ENCODE measurements around the gene CAMTA1.

The CAMTA1 gene

GRCh38 chr1:7476861-7477547, 691.8 kb downstream of the CAMTA1 start:
- no peak for DNase-seq
- TF ChIP-seq POLR2A (IDR thresholded peaks at IDR 0.05; ENCODE audit: low read length) = no peak
- TF ChIP-seq GATA1 (IDR thresholded peaks at IDR 0.05; ENCODE audit: low read depth, low read length) = no peak

- DNase-seq = no peak
Measured at GRCh38 chr1:7477593-7477992, 692.3 kb downstream of the CAMTA1 start.

GRCh38 chr1:7478142-7478790, 693.0 kb downstream of the CAMTA1 start:
- no peak for DNase-seq
- TF ChIP-seq POLR2A (IDR thresholded peaks at IDR 0.05; ENCODE audit: low read length) = no peak
- TF ChIP-seq GATA1 (IDR thresholded peaks at IDR 0.05; ENCODE audit: low read depth, low read length) = no peak

More at GRCh38 chr1:7477593-7477992, 692.3 kb downstream of the CAMTA1 start:
- no peak for TF ChIP-seq GATA1 (IDR thresholded peaks at IDR 0.05; ENCODE audit: low read depth, low read length)
- no peak for TF ChIP-seq POLR2A (IDR thresholded peaks at IDR 0.05; ENCODE audit: low read length)

GRCh38 chr1:7478809-7479499, 693.7 kb downstream of the CAMTA1 start:
- DNase-seq = no peak
- TF ChIP-seq GATA1 (IDR thresholded peaks at IDR 0.05; ENCODE audit: low read depth, low read length) (no peak), POLR2A (IDR thresholded peaks at IDR 0.05; ENCODE audit: low read length) (no peak)

GRCh38 chr1:7479571-7479970, 694.3 kb downstream of the CAMTA1 start:
- no peak for TF ChIP-seq GATA1 (IDR thresholded peaks at IDR 0.05; ENCODE audit: low read depth, low read length)
- TF ChIP-seq POLR2A (IDR thresholded peaks at IDR 0.05; ENCODE audit: low read length) = no peak
- DNase-seq = no peak

- TF ChIP-seq POLR2A (IDR thresholded peaks at IDR 0.05; ENCODE audit: low read length) (no peak), GATA1 (IDR thresholded peaks at IDR 0.05; ENCODE audit: low read depth, low read length) (no peak)
- DNase-seq = no peak
Measured at GRCh38 chr1:7481194-7481593, 695.9 kb downstream of the CAMTA1 start.

- TF ChIP-seq POLR2A (IDR thresholded peaks at IDR 0.05; ENCODE audit: low read length) (no peak), GATA1 (IDR thresholded peaks at IDR 0.05; ENCODE audit: low read depth, low read length) (no peak)
- DNase-seq = no peak
Measured at GRCh38 chr1:7482077-7482476, 696.8 kb downstream of the CAMTA1 start.

GRCh38 chr1:7482772-7483495, 697.7 kb downstream of the CAMTA1 start:
- TF ChIP-seq GATA1 (IDR thresholded peaks at IDR 0.05; ENCODE audit: low read depth, low read length) (no peak), POLR2A (IDR thresholded peaks at IDR 0.05; ENCODE audit: low read length) (no peak)
- no peak for DNase-seq

- no peak for DNase-seq
- TF ChIP-seq POLR2A (IDR thresholded peaks at IDR 0.05; ENCODE audit: low read length) = no peak
- no peak for TF ChIP-seq GATA1 (IDR thresholded peaks at IDR 0.05; ENCODE audit: low read depth, low read length)
Measured at GRCh38 chr1:7483634-7484383, 698.6 kb downstream of the CAMTA1 start.

GRCh38 chr1:7485086-7485780, 700.0 kb downstream of the CAMTA1 start:
- DNase-seq = no peak

GRCh38 chr1:7485826-7486225, 700.6 kb downstream of the CAMTA1 start:
- TF ChIP-seq GATA1 (IDR thresholded peaks at IDR 0.05; ENCODE audit: low read depth, low read length) = no peak
- TF ChIP-seq POLR2A (IDR thresholded peaks at IDR 0.05; ENCODE audit: low read length) = no peak
- DNase-seq = no peak

More at GRCh38 chr1:7485086-7485780, 700.0 kb downstream of the CAMTA1 start:
- TF ChIP-seq GATA1 (IDR thresholded peaks at IDR 0.05; ENCODE audit: low read depth, low read length) = no peak
- no peak for TF ChIP-seq POLR2A (IDR thresholded peaks at IDR 0.05; ENCODE audit: low read length)

GRCh38 chr1:7487766-7488474, 702.7 kb downstream of the CAMTA1 start:
- no peak for TF ChIP-seq POLR2A (IDR thresholded peaks at IDR 0.05; ENCODE audit: low read length)
- TF ChIP-seq GATA1 (IDR thresholded peaks at IDR 0.05; ENCODE audit: low read depth, low read length) = no peak
- no peak for DNase-seq

Measured in erythroblast (primary cell).